GM19099 (cell line): Measurements from ENCODE around the gene BCR.

ENCODE experiments used
- POLR2A ChIP-seq: IDR thresholded peaks from 3 replicates; pipeline ENCODE4 v1.6.1; 2011; ENCODE audit warnings: low read depth; ENCODE audit not compliant: insufficient read length; ENCODE audit errors: extremely low read depth

BCR gene

DNA sequence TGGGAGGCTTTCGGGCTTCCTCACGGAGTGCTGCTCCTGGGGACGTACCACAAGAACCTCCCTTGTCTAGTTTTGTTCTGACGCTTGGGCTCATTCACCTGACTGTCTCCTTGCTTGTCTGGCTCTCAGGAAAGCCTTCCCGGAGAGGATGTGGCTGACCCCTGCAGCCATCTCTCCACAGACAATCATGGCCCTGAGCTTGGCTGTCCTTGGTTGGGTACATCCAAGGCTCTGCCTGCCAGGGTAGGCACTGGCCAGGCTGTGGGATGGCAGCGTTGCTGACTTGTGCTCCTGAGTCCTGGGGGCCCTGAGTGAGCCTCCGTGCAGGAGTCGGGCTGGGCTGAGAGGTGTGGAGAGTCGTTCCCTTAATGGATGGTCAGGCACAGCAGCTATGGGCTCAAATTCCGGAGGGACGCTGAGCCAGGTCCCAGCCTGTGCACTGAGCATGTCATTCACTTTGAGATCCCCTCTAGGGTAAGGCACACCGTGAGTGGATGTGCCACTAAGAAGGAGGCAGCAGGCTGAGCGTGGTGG lies 32.8 kb downstream of the BCR start:
- no peak for TF ChIP-seq POLR2A

DNA sequence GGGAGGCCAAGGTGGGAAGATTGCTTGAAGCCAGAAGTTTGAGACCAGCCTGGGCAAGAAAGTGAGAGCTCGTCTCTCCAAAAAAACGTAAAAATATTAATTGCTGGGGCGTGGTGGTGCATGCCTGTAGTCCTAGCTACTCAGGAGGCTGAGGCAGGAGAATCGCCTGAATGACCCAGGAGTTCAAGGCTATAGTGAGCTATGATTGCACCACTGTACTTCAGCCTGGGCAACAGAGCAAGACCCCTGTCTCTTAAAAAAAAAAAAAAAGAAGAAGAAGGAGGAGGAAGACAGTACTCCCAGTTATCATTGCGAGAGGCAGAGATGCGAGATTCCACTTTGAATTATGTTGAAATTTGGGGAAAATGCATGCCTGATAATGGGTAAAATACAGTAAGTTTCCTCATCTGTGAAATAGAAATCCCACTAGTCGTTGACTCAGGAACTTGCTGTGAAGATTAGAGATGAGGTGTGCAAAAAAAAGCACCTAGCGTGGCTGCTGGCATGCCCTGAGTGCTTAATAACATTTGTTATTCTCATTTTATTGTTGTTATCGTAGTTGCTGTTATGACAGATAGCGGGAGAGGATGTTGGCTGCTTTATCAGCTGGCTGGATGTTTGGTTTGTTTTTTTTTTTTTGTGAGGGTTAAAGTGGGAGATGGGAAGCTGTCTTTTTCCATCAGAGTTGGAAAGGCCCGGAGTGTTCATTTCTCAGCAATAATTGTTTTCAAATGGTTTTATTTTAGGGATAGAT lies 33.4 kb downstream of the BCR start:
- no peak for TF ChIP-seq POLR2A

DNA sequence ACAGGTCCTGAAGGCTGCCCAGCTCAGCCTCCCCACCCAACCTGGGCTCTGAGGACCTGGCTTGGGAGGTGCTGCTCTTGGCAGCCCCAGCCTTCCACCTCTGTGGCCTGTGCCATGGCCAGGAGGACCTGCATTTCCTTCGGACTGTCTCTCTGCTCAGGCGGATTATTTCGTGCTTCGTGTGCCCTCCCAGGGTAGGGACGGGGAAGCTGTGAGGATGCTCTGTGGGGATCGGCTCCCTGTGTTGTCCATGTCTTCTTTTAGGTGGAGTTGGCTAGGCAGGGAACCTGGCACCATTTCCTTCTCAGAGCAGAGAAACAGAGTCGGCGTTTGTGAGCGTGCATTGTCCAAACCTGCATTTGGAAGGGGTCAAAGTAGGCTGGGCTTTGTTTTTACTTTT lies 34.1 kb downstream of the BCR start:
- no peak for TF ChIP-seq POLR2A

DNA sequence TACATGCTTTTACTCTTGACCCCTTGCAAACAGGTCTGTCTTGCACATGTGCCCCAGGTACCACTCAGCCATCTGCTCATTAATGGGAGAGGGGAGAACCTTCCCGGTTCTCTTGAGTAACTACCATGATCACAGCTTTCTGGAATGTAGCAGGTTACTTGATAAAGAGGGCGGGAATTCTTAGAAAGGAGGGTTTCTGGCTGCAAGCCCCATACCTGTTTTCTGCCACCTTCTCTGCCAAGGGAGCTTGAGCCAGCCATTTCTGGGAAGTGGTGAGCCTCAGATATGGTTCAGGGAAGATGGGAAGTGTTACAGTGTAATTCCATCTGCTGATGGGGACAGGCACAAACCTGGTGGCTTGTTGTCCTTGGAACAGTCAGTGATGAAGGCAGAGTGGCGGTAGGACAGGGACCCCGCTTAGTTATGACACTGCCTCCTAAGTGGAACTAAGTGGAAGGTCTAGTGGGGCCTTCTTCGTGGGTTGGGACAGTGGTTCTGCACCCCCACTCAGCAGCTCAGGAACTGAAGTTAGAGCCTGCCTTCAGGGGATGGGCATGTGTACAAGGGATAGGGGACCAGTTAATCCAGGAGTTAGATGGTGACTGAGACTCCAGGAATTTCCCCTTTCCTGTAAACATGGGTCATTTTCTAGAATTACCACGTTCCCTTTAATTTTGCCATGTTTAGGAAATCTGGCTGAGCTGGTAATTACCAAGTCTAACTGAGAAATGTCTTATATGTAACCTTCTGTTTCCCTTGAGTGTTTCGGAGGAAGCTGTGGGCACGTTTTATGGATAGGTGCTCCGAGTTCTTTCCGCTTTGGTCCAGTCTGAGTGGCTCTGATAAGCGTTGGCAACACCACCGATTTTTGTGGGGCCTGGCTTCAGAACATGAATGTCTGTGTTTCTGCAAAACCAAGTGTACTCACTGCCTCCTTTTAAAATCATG lies 35.3 kb downstream of the BCR start:
- no peak for TF ChIP-seq POLR2A

DNA sequence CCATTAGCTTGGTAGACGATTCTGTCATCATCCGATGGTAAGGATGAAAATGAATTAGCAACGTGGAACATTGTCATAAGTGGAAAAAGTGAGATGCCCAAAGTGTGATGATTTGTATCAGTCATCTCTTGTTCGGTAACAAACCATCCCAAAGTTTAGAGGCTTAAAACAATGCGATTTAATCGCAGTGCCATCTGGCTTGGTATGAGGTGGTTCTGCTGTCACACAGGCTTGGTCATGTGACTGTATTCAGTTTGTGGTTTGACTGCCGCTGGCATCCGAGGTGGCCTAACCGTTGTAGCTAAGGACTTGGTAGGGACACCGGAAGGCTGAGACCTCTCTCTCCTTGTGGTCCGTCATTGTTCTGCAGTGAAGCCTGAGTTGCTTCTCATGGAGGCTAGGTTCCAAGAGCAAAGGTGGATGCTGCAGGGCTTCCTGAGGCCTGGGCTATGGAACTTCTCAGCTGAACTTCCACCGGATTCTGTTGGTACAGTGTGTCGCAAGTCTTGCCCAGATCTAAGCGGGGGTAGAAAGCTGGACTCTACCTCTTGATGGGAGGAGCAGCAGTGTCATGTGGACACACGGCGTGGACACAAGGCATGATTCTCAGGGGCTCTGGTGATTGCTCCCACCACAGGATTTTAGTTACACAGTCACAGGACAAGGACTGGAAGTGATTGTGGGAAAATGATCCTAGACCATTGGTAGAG lies 36.3 kb downstream of the BCR start:
- TF ChIP-seq POLR2A = no peak

DNA sequence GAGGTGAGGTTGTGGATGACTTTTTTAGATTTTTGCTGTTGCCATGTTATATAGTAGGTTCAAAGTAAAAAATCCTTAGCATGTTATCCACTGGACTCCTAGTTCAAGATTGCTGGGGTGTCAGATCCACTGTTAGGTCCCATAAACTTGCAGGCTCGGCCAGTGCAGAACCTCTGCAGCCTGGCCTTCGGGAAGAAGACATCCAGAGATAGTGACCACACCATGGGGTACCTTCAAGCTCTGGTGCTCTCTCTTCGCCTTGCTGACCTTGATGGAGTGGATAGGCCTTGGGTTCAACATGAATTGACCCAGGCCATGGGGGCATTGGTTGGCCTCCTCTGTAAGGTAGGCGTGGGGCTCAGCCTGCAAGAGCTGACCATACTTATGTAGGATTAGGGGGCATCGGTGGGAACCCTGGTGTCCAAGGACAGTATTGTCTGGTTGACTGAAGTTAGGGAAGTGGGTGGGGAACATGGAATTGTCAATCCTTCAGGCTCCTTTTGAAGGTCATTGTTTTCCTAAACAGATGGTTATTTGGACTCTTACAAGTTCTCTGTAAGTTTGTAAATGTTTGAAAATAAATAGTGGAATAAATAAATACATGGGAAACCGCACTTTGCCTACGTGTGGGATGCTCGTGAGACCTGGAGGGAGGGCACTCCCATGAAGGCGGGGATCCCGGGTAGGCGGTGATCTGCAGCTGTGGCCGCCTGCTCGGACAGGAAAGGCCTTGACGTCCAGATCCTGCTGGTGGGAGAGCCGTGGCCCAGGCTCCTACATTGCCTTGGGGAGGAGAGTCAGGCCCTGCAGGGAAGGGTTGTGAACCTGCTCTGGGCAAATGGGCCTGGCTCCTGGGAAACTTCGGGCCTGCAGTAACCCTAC lies 37.1 kb downstream of the BCR start:
- TF ChIP-seq POLR2A = no peak

DNA sequence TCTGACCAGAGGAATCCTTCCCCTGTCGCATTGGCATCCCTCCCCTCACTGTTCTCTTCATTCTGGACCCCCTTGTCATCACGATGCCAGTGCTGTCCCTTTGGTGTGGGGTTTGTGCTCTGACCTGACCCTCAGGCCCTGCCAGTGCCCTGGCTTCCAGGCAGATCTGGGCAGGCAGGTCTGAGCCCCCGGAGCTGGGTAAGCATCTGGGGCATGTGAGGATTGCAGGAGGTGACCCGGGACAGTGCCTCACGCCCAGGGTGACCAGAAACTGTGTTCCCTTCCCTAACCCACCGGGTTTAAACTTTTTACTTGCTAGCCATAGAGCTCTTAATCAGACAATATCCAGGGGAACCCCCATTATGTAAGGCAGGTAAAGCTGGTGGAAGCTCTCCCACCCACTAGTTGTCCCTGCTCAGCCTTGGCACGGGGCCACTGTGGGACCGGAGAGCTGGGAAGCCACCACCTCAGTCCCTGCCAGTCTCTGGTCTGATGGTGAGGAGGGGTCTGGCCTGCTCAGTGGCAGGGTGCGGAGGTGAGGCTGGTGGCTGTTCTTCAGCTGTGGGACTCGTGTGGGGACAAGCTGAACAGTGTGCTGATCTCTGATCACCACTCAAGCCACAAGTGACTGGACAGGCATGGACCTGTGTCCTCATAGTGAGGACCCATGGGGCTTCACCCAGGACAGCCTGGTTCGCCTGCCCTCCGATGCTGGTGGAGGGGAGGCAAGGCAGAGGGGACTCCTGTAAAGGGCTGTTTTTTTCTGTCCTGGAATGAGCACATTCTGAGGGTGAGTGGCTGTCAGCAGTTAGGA lies 38.0 kb downstream of the BCR start:
- TF ChIP-seq POLR2A = no peak

DNA sequence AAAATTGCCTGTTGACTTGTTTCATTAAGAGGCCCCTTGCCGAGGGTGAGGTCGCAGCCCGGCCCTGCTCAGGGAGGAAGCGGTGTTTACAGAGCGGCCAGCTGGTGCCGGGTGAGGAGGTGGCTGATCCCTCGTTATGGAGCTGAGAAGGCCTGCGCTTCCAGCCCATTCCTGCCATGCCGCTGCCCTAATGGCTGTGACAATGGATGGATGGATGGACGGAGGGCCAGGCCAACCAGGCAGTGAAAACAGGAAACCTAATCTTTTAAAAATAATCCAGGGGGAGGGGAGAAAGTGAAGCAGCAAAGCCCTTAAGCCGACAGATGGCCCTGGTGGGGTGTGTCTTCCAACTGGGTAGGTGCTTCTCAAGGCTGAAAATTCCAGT lies 38.5 kb downstream of the BCR start:
- no peak for TF ChIP-seq POLR2A

DNA sequence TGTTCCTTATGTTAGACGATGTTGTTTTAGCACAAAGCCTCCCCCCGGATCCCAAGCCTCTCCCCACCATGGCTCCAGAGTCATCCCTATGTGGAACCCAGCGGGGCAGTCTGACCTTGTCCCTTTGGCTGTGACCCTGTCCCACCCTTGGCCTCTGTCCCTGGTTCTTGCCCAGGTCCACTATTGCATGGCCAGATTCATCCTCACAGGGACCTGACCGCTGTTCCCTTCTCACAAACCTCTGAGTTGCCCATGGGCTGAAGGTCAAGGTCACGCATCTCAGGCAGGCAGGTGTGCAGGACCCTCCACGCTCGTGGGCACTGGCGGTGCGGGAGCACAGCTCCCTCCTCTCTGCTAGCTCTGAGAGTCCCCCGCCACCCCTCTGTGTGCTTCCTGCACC lies 39.0 kb downstream of the BCR start:
- TF ChIP-seq POLR2A = no peak

DNA sequence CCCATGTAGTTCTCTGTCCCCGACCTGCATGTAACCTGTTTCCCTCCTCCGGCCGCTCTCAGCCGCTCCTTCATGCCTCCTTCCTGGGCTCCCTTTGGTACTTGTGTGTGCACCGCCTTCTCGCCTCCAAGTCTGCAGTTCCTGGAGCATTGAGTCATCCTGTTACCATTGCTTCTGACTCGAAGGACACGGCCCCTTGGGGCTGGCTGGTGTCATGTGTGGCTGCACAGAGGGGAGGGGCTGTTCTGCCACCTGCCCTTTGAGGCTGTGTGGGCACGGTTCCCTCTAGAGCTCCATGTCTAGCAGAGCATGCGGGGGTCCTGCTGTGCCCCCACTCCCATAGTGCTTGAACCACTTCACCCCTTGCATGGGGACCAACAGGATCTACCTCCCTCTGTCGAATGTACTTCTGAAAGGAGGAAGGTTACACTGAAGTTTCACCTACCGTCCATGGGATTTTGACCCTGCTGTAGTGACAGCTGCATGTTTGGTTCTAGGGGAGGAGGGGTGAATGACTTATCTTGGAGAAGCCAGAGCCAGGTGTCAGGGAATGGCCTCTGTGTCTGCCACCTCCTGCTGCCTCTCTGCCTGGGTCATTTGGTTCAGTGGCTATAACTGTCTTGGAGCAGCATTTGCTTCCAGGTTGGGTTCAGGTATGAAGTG lies 39.6 kb downstream of the BCR start:
- TF ChIP-seq POLR2A = no peak

DNA sequence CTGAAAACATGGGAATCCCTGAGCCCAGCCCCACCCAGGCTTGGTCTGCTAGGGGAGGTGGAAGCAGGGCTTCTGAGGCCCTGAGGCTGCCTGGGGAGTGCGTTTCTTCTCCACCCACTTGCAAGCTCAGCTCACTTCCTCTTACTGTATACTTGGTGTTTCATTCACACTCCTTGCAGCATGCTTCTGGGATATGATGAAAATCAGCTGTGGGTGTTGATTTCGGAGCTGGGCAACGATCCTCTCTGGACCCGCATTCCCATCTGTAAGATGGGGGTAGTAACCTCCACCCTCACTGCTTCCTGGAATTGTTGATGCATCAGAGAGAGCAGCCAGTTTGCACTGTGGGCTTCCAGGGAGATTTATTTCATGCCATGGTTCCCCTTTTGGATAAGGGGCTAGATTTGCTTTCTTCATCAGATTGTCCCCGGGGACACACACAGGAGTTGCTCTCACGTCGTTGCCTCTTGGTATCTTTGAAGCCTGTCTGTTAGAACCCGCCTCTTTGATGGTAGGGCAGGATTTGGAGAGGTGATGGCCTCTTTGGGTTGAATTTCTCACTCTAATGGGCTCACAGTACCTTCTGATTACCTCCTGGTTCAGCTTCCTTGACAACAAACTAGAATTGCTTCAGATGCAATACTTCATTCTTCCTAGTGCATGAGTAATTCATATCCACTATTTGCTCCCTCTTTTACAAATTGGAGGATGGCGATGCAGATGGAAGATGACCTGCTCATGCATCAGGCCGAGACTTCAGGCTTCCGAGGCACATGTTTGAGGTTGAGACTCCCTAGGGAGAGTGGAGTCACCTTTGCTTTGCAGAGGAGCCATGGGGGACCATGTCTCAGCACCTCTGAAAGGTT lies 40.4 kb downstream of the BCR start:
- TF ChIP-seq POLR2A = no peak

DNA sequence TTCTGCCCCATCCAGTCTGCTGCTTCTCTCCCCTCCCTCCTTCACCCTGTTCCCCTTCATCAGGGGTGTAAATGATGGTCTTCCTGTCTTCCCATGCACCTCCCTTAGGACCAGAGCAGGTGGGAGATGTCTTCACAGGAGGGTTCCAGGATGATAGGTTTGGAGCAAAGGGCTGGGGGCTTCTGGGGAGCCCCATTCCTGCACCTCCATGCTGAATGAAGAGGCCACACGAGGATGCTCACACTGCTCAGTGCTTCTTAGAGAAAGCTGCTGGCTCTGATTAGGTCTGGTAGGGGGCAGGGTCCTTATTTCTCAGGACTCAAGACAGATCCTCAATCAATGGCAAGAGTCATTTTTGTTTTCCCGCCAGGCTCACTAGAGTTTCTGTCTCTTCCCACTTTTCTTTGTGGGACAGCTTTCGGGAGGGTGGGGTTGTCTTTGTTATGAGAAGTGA lies 41.1 kb downstream of the BCR start:
- no peak for TF ChIP-seq POLR2A
